Middle frontal gyrus (tissue), 1 donor: Measurements from ENCODE around the gene TUBB4B.

Experiments used
- DNase-seq: peaks from one replicate; pipeline ENCODE4 v3.0.0-alpha.2; 2015; ENCODE audit warnings: low spot score; ENCODE audit errors: extremely low spot score

The TUBB4B gene

DNA sequence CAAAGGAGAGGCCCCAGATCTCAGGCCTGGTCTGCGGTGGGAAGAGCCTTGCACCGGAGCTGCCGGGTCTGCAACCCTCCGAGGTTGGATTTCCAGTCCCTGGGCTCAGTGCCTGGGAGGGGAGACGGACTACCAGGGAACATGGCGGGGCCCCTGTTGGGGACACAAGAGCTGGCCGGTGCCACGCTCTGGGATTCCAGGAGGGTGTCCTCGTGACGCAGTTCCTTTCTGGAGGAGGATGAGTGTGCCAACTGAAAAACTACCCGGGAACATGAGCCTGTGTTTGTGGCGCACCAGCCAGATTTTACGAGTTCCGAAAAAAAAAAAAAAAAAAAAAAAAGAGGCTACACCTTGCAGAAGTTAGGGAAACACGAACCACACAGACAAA is 52.0 kb downstream of the TUBB4B start:
- no peak for DNase-seq
